GM18870 (cell line): ENCODE results near the gene ADAM22.

Source experiments
- ATAC-seq: cut with Tn5 transposase; IDR thresholded peaks from one replicate; pipeline ENCODE4 v1.9.1; 2021; ENCODE audit warnings: moderate library complexity; ENCODE audit not compliant: unreplicated experiment

Gene ADAM22

GRCh38 chr7:88208521-88208920 is 274.5 kb downstream of the ADAM22 start:
- no peak for ATAC-seq

DNA sequence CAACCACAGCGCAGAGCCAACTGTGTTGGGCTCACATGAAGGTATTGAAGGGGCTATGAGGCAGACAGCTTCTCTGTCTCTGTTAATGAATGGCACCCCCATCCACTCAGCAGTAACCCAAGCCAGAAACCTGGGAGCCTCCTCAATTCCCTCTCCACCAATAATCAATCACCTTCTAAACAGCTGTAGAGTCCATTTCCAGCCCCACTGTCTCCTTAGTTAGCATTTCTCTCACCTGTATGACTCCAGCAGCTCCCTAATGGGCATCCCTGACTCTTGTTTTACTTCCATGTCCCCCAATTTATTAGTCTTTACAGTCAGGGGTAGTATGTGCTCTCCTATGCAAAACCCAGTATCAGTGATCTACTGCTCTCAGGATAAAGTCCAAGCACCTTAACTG is 278.9 kb downstream of the ADAM22 start:
- ATAC-seq = no peak

DNA sequence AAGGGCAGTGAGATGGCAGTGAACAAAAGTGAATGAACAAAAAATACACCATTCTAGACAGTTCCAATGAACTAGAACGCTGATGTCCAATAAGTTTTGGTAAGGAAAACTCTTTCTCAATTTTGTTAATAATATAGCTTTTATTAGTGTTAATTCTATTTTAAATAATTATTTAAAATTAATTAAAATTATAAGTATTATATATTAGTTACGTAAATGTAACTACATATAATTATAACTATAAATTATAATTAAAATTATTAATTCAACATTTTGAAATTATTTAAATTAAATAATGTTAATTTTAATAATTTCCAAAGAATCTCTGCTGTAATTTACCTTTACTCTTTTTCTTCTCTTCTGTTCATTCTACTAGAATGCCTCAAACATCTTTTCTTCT is 280.4 kb downstream of the ADAM22 start:
- no peak for ATAC-seq

DNA sequence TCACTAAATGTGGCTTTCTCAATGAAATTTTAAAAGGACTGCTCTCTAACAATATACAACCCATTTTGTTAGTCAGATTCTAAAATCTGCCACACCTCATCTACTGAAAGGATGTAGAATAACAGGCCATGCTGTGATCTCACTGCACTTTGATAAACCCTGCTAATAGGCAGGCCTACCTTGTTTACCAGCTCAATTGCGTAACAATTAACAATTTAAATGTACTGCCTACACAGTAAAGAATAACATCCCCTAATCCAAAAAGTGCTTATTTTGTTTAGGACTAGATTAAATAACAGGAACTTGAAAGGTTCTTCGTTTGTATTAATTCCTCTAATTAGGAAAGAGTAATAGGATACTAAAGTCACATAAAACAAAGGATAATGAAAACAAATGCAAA is 281.2 kb downstream of the ADAM22 start:
- ATAC-seq = no peak

GRCh38 chr7:88216276-88216675 is 282.2 kb downstream of the ADAM22 start:
- ATAC-seq = no peak

GRCh38 chr7:88217675-88218428 is 283.8 kb downstream of the ADAM22 start:
- ATAC-seq = peak; percentile 84

GRCh38 chr7:88218429-88218745 is 284.3 kb downstream of the ADAM22 start:
- no peak for ATAC-seq

DNA sequence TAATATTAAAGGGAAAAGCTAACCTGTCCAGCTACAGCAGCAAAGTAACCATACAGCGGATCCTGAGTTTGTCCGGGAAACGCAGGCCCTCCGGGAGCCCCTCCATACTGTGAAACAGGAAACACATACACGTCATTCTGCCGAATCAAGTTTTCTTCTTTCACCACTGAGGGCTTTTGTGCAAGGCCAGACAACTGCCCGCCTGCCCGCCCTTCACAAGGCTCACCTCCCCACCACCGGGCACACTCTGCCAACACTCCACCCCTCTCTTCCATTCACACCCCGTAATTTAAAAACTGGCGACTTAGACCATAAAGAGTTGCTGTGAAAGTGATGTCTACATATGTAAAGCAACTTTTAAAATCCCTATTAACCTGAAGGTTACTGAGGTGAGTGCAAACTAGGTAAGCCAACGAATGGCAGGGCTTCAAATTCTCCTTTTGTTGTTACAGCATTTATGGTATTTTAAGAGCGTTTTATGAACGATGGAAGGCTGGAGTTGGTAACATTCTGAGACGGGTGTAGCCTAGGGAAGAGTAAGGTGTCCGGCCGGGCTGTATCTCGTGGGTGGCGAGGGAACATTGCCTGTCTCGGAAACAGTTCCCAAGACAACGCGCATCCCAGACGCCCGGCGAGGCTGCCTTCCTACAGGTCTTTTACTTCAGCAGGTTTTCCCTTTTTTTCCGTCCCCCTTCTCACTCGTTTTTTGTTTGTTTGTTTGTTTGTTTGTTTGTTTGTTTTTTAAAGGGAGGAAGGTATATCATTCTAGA is 285.0 kb downstream of the ADAM22 start:
- peak; percentile 25 for ATAC-seq

GRCh38 chr7:88219781-88220747 is 286.0 kb downstream of the ADAM22 start, which contains the start of gene SRI:
Gene SRI, minus strand, starts transcription at chr7:88220038. Its CDS starts 12 bp downstream, at chr7:88220026.
- ATAC-seq = peak; percentile 33

GRCh38 chr7:88223265-88223664 is 289.2 kb downstream of the ADAM22 start:
- ATAC-seq = no peak

DNA sequence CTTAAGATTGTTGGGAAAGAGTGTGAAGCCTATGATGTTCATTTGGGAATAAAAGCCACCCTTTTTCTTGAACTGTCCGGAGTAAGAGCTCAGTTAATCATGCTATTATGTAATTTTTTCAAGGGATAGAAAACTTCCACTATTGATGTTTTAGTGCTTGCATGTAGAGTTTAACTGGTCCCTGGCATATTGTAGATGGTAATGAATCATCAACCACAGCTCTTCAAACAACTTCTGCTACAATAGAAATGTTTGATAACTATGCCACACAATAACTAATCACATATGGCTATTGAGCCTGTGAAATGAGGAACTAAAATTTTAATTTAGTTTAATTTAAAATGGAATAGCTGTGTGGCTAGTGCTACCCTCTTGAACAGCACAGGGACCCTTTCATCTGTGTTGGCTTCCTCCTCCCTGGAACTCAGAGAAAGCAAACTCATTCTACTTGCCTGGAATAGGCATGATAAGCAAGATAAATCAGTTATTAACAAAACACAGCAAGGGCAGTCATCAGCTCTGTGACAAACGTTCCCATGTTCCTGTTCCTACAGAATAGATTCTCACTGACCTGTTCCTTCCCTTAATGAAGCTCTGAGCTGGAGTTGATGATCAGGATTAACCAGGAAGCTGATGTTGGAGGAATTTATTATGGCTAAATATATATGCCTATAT is 290.7 kb downstream of the ADAM22 start:
- ATAC-seq = no peak

DNA sequence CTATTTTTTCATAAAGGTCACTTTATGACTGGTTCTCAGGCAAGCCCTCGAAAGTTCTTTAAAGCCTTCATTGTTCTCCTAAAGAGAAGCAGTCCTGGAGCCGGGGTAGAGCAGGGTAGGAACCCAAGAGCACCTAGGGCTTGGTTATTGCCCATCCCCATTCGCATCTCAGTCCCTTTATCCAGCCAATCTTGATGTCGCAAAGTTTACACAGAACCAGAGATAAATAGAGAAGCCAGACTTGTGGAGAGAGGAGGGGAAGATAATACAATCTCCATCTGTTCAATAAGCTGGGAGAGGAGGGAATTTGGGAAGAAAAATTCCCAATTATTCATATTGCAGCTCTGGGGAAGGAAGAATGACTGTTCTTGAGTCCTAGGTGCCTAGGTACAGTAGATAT is 292.1 kb downstream of the ADAM22 start:
- ATAC-seq = no peak

GRCh38 chr7:88226886-88227516 is 292.9 kb downstream of the ADAM22 start:
- ATAC-seq = no peak

DNA sequence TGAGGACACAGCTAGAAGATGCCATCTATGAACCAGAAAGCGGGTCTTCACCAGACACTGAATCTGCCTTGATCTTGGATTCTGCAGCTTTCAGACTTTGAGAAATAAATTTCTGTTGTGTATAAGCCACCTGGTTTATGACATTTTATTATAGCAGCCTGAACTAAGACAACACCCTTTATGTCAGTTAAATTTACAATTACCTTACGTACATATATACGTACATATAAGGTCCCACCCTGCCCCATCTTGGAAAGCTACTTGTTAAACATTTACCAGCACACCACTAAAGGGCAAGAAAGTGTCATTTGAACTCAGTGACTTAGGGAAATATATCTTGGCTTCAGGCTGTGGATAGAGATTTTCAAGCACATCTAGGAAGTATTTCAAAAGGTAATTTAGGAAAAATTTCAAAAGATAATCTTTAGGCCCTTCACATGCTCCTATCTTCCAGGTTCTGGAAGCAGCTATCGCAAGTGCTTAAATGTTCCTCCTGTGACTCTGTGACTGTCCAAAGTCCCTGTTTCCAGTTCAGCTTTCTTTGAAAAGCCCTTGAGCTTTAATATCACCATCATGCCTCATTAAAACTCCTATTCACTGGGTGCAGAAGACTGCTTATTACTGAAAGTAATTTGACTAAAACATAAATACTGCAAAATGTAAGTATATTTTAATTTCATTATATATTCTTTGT is 295.4 kb downstream of the ADAM22 start:
- ATAC-seq = no peak

- ATAC-seq = no peak
These were observed 296.6 kb downstream of the ADAM22 start for GRCh38 chr7:88230646-88231045.

DNA sequence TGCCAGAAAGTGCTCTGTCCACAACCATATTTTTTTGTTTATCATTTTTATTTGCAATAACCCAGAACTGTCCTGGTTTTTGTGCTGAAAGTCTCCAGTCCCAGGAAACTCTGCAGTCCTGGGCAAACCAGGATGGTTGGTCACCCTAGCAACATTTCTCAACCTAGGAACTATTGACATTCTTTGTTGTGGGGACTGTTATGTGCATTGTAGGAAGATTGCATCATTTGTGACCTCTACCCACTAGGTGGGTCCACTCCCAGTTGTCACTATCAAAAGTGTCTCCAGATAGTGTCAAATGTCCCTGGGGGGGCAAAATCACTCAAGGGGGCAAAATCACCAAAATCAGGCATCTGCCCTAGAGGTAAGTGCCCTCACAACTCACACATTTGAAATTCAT is 299.8 kb downstream of the ADAM22 start:
- ATAC-seq = no peak

GRCh38 chr7:88239852-88240251 is 305.8 kb downstream of the ADAM22 start:
- no peak for ATAC-seq

DNA sequence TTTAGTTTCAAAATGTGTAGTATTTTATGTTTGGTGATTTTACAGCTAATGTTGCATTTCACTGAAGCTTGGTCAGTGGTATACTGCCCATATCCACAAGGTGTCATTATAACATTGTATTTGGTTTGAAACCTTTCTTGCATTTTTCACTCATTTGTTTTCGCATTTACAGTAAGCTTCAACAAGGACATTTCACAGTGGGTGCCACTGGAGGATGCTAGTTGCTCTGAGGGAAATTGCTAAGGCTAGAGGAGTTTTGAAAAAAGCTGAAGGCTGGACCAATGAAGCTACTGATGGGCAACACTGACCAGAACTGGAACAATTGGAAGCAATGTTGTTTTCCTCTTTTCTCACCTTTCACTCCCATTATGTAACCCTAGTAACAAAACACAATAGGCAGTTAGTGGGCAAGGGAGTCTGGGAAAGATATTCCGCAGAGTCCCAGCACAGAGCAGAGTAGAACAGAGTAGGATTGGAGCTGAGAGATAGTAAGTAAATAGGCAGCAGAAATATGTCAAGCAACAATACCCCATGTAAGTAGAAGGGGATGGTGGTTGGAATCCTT is 309.4 kb downstream of the ADAM22 start:
- peak; percentile 80 for ATAC-seq

GRCh38 chr7:88244258-88244657 is 310.2 kb downstream of the ADAM22 start:
- ATAC-seq = no peak
